ENCODE results near the gene MLX. TPM values are rescaled to one million over a fixed set of nuclear protein-coding genes. Genes with fewer than 3 reads are reported as not detected.
"Not testable (repeated sequence)": the region's sequence is repeated elsewhere in the genome, so short reads cannot be mapped to it uniquely, and the experiment has no call there.

MLX gene
- total RNA-seq, 1 experiment from 2014 or later = 44.7 TPM

DNA sequence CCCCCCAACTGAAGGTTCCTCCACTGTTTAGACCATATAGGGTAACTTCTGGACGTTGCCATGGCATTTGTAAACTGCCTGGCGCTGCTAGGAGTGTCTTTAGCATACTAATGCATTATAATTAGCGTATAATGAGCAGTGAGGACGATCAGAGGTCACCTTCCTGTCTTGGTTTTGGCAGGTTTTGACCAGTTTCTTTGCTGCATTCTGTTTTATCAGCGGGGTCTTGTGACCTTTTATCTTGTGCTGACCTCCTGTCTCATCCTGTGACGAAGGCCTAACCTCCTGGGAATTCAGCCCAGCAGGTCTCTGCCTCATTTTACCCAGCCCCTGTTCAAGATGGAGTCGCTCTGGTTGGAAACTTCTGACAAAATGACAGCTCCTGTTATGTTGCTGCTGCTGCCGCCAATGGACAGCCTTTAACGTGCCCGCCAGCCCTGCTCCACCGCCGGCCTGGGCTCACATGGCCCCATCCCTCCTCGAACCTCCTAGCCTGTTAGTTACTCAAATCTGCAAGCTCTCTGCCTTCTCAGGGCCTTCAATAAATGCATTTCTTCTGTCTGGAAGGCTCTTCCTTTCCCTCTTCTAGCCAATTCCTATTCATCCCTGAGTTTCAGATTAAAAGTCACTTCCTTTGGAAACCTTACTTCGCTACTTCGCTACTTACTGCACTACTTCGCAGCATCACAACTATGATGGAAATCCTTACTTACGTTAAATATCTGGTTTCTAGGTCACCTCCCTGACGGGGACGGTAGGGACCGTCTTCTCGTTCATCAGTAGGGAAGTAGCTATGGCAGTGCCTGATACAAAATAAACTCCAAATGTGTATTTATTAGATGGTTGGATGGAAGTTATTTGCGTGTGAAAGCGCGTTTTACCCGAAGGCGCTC, 31.5 kb upstream of the MLX start:
- in situ Hi-C loops (cut with HindIII; ENCODE audit: low sequenced_read_pairs) = loop anchor here (10.0 kb wide), 1 partner anchor 149 kb away; the partner anchor contains the start of genes CCR10 and CNTNAP1
- no peak for DNase-seq (ENCODE audit: low spot score)

DNA sequence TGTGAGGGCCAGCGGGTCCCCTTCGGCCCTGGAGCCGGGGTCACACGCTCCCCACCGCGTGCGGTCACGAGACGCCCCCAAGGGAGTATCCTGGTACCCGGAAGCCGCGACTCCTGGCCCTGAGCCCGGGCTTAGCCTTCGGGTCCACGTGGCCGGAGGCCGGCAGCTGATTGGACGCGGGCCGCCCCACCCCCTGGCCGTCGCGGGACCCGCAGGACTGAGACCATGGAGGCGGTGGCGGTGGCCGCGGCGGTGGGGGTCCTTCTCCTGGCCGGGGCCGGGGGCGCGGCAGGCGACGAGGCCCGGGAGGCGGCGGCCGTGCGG, 30.9 kb upstream of the MLX start, which contains the start of gene NAGLU:
TSS of gene NAGLU (plus strand) at position 194 of the 324 bp plus-strand sequence. CDS start at position 226, 32 bp downstream.
- in situ Hi-C loops (cut with HindIII; ENCODE audit: low sequenced_read_pairs) = loop anchor here (10.0 kb wide), 1 partner anchor 149 kb away; the partner anchor contains the start of genes CCR10 and CNTNAP1
- DNase-seq (ENCODE audit: low spot score) = peak; percentile 80

DNA sequence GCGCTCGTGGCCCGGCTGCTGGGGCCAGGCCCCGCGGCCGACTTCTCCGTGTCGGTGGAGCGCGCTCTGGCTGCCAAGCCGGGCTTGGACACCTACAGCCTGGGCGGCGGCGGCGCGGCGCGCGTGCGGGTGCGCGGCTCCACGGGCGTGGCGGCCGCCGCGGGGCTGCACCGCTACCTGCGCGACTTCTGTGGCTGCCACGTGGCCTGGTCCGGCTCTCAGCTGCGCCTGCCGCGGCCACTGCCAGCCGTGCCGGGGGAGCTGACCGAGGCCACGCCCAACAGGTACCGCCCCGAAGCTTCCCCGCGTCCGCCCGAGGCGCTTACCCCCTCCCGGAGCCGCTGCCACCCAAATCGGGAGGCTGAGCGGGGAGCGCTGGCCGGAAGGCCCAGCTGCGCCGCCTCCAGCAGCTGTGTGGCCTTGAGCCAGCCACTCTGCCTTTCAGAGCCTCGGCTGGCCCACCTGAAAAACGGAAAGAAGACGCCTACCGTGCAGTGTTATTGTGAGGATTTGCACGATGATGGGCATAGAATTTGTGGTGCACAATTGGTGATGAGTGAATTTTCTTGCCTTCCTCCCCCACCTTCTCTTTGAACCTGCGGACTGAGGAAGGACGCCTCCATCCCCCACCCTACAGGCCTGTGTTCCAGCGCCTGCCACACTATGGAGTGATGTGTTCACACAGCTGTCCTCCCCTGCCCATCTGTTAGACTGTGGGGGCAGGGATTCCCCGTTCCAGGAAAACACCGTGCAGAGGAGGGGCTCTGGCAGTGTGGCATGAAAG, 30.3 kb upstream of the MLX start:
- DNase-seq (ENCODE audit: low spot score) = peak; percentile 77
- in situ Hi-C loops (cut with HindIII; ENCODE audit: low sequenced_read_pairs) = loop anchor here (10.0 kb wide), 1 partner anchor 148 kb away; the partner anchor contains the start of genes CCR10 and CNTNAP1

GRCh38 chr17:42537156-42537805, 29.6 kb upstream of the MLX start:
- in situ Hi-C loops (cut with HindIII; ENCODE audit: low sequenced_read_pairs) = loop anchor here (10.0 kb wide), 1 partner anchor 148 kb away; the partner anchor contains the start of genes CCR10 and CNTNAP1
- DNase-seq (ENCODE audit: low spot score) = no peak

DNA sequence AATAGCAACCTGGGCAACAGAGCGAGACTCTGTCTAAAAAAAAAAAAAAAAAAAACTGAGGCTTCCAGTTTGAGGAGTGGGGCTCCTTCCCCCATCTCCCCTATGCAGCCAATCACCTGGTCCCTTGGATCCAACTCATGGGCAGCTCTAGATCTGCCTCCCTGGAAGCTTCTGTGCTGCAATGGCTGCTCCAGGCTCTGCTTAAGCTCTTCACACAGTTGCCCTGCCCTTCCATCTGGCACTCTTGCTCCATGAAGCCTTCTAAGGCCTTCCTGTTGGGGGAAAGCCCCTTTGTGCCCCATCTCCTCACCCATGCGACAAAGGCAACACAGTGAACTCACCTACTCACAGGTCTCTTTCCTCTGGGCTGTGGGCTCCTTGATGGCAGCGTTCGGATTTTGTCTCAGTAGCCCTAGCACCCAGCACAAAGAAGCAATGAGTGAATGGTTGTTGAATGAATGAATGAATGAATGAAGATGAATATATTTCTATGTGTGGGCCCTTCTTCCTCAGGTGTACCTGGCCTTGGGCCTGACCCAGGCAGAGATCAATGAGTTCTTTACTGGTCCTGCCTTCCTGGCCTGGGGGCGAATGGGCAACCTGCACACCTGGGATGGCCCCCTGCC, 29.0 kb upstream of the MLX start:
- DNase-seq (ENCODE audit: low spot score) = no peak
- in situ Hi-C loops (cut with HindIII; ENCODE audit: low sequenced_read_pairs) = loop anchor here (10.0 kb wide), 1 partner anchor 147 kb away; the partner anchor contains the start of genes CCR10 and CNTNAP1

DNA sequence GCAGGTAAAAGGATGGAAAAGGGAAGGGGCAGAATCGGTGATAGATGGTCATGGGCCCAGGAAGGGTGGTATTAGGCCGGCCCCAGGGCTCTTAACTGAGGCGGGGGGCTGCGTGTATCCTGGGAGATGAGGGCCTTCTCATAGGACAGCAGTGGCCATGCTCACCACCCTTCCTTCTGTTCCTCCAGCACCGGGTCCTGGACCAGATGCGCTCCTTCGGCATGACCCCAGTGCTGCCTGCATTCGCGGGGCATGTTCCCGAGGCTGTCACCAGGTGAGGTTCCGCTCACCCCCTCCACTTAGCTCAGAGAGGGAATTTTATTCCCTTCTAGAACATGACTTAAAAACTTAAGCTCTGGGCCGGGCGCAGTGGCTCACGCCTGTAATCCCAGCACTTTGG, 28.4 kb upstream of the MLX start:
- DNase-seq (ENCODE audit: low spot score) = no peak
- in situ Hi-C loops (cut with HindIII; ENCODE audit: low sequenced_read_pairs) = loop anchor here (10.0 kb wide), 1 partner anchor 146 kb away; the partner anchor contains the start of genes CCR10 and CNTNAP1

DNA sequence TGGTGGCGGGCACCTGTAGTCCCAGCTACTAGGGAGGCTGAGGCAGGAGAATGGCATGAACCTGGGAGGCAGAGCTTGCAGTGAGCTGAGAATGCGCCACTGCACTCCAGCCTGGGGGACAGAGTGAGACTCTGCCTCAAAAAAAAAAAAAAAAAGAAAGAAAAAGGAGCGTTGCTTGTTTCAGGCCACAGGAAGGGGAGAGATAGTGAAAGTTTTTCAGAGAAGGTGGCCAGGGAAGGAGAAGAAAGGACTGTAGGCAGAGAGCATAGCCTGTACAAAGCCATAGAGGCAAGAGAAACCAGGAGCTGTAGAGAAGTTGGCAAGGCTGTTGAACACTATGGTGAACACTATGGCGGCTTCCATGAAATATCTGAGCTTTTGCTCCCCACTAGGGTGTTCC, 26.3 kb upstream of the MLX start:
- in situ Hi-C loops (cut with HindIII; ENCODE audit: low sequenced_read_pairs); DNase-seq (ENCODE audit: low spot score): not testable (repeated sequence)

DNA sequence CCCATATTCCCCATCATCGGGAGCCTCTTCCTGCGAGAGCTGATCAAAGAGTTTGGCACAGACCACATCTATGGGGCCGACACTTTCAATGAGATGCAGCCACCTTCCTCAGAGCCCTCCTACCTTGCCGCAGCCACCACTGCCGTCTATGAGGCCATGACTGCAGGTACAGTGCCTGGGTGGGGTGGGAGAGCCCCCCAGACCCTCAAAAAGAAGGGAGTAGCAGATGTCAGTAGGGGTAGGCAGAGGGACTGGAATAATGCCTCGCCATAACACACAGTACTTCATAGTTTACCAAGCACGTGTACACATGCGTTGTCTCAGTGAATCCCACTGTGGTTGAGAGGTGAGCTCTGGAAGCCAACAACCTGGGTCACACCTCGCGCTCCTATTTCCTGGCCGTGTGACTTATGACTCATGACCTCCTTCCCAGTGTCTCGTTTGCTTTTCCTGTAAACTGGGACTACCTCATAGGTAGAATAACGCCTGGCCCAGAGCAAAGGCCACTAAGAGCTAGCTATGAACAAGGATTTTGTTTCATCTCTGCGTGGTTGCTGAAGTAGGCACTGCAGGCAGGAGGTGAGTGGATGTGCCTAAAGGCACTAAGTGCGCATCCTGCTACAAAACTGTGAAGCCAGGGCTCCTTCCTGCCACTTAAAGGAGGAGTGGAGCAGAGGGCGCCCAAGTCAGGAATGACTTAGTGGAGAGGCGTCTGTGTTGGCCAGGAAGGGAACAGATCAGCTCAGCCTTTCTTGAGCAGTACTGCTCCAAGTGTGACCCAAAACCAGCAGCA, 25.7 kb upstream of the MLX start:
- DNase-seq (ENCODE audit: low spot score) = no peak
- in situ Hi-C loops (cut with HindIII; ENCODE audit: low sequenced_read_pairs) = no loop called here

GRCh38 chr17:42543190-42544079, 23.5 kb upstream of the MLX start:
- DNase-seq (ENCODE audit: low spot score) = no peak
- in situ Hi-C loops (cut with HindIII; ENCODE audit: low sequenced_read_pairs) = no loop called here

- in situ Hi-C loops (cut with HindIII; ENCODE audit: low sequenced_read_pairs) = no loop called here
- DNase-seq (ENCODE audit: low spot score) = no peak
These were observed 22.0 kb upstream of the MLX start for GRCh38 chr17:42544874-42545283.

DNA sequence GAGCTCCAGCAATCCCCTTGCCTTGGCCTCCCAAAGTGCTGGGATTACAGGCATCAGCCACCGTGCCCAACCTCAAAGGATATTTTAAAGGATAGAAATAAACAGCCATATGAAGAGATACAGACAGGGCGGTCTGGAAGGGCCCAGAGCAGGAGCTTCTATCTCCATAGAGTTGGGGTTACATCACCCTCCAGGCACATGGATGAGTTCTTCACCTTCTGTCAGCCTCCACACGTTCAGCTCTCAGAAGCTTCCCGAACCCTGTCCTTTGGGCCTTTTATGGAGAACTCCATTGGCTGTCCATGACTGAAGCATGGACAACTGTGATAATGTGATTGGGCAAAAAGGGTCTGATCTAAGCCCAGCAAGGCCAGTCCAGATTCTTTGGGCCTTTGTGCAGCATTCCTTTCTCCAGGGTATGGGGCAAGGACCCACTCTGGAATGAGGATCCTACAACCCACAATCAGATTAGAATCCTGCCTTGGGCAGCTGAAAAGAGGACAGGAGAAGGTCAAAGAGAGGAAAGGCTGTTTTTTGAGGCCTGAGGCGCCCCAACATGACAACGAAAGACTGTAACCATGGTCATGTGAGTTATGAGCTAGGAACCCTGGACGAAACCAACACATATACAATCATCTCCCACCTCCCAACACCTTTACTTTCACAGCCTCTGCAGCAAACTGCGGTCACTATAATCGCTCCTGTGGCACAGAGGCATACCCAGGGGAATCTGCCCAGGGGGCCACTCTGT, 21.0 kb upstream of the MLX start:
- in situ Hi-C loops (cut with HindIII; ENCODE audit: low sequenced_read_pairs); DNase-seq (ENCODE audit: low spot score): not testable (repeated sequence)

DNA sequence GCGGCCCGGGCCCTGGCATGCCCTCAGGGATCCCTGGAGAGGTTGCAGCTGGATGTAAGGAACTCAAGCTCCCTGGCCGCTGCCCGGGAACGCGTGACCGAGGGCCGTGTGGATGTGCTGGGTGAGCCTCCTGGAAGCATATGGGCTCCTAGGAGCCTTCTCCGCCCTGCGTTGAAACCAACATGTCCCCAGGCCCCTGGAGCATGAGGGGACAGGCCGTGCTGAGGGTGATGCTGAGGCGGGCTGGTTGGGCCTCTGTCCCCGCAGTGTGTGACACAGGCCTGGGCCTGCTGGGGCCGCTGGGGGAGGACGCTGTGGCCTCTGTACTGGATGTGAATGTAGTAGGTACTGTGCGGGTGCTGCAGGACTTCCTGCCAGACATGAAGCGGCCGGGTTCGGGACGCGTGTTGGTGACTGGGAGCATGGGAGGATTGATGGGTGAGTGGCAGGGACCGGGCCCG, 19.9 kb upstream of the MLX start:
- in situ Hi-C loops (cut with HindIII; ENCODE audit: low sequenced_read_pairs) = no loop called here
- no peak for DNase-seq (ENCODE audit: low spot score)

GRCh38 chr17:42547698-42548069, 19.2 kb upstream of the MLX start:
- in situ Hi-C loops (cut with HindIII; ENCODE audit: low sequenced_read_pairs) = no loop called here
- no peak for DNase-seq (ENCODE audit: low spot score)

- in situ Hi-C loops (cut with HindIII; ENCODE audit: low sequenced_read_pairs) = no loop called here
- DNase-seq (ENCODE audit: low spot score) = peak; percentile 69
These were observed 18.6 kb upstream of the MLX start for GRCh38 chr17:42548070-42548837.

DNA sequence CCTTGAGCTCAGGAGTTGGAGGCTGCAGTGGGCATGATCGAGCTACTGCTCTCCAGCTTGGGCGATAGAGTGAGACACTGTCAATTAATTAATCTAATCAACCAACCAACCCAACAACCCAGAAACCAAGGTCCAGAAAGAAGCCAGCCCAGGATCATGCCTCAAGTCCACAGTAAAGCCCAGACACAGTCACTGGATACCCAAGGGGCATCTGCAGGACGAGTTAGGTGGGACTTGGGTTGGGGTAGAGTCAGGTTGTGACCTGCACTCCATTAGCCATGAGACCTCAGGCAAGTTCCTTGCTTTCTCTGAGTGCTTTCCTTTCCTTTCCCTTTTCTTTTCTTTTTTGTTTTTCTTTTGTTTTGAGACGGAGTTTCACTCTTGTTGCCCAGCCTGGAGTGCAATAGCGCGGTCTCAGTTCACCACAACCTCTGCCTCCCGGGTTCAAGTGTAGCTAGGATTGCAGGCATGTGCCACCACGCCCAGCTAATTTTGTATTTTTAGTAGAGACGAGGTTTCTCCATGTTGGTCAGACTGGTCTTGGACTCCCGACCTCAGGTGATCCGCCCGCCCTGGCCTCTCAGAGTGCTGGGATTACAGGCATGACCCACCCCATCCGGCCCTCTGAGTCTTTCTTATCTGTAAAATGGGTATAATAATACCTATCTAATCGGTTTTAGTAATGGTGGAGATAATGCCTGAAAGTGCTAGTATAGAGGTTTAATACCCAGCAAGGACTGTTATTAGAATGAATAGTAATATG, 17.7 kb upstream of the MLX start:
- no peak for DNase-seq (ENCODE audit: low spot score)

More for the DNA sequence above, 17.7 kb upstream of the MLX start:
- in situ Hi-C loops (cut with HindIII; ENCODE audit: low sequenced_read_pairs) = no loop called here
